HepG2 (cell line): ENCODE data around the gene ISOC2. TPM values are rescaled to one million over a fixed set of nuclear protein-coding genes. Genes with fewer than 3 reads are reported as not detected.
A peak's percentile ranks its signal among the peaks of the same experiment; 100 is the strongest.

Source experiments
- ARID2 ChIP-seq: sonication (generic); formaldehyde crosslinking; IDR thresholded peaks from 2 replicates; pipeline ENCODE4 v1.8.1; 2022; ENCODE audit warnings: mild to moderate bottlenecking, missing genetic modification reagents, borderline replicate concordance
- DNMT3B ChIP-seq: conservative IDR thresholded peaks from 2 replicates; pipeline ENCODE4 v1.6.1; 2016; ENCODE audit warnings: missing biosample characterization, control low read depth
- ELF1 ChIP-seq: sonication (generic); formaldehyde crosslinking; IDR thresholded peaks from 2 replicates; pipeline ENCODE4 v1.4.0; 2020; ENCODE audit warnings: missing genetic modification reagents
- FOXJ3 ChIP-seq: sonication (generic); formaldehyde crosslinking; IDR thresholded peaks from 2 replicates; pipeline ENCODE4 v1.4.0; 2020; ENCODE audit warnings: missing genetic modification reagents, mild to moderate bottlenecking, borderline replicate concordance
- JDP2 ChIP-seq: sonication (generic); formaldehyde crosslinking; IDR thresholded peaks from 2 replicates; pipeline ENCODE4 v1.8.1; 2022; ENCODE audit warnings: missing genetic modification reagents, borderline replicate concordance
- KAT7 ChIP-seq: IDR thresholded peaks from 2 replicates; pipeline ENCODE4 v1.6.1; 2018; ENCODE audit warnings: borderline replicate concordance, missing compliant biosample characterization
- KAT8 ChIP-seq: IDR thresholded peaks from 2 replicates; pipeline ENCODE4 v1.6.1; 2016; ENCODE audit warnings: missing genetic modification reagents, missing compliant biosample characterization
- MAFF ChIP-seq: IDR thresholded peaks from 2 replicates; pipeline ENCODE4 v1.6.1; 2011; ENCODE audit warnings: low read depth, low read length, improper control_type of control experiment
- MED8 ChIP-seq: sonication (generic); formaldehyde crosslinking; IDR thresholded peaks from 2 replicates; pipeline ENCODE4 v1.8.1; 2023; ENCODE audit warnings: mild to moderate bottlenecking, missing genetic modification reagents; ENCODE audit not compliant: insufficient replicate concordance
- NR2C2 ChIP-seq: sonication (generic); formaldehyde crosslinking; IDR thresholded peaks from 2 replicates; pipeline ENCODE4 v1.4.0; 2020; ENCODE audit warnings: missing genetic modification reagents, mild to moderate bottlenecking, moderate library complexity, borderline replicate concordance
- NR2F2 ChIP-seq: IDR thresholded peaks from 2 replicates; pipeline ENCODE4 v1.6.1; 2012; ENCODE audit warnings: low read depth, inconsistent platforms, borderline replicate concordance
- NR3C1 ChIP-seq: sonication (generic); formaldehyde crosslinking; IDR thresholded peaks from 2 replicates; pipeline ENCODE4 v1.4.0; 2020; ENCODE audit warnings: missing genetic modification reagents
- PAF1 ChIP-seq: IDR thresholded peaks from 2 replicates; pipeline ENCODE4 v1.6.1; 2016; ENCODE audit warnings: missing genetic modification reagents, missing compliant biosample characterization
- RBFOX2 ChIP-seq: fragments of 200-400 bp; formaldehyde crosslinking; IDR thresholded peaks from 2 replicates; pipeline ENCODE4 v1.6.1; 2017; ENCODE audit warnings: low read depth, mild to moderate bottlenecking, low read length
- REXO4 ChIP-seq: sonication (generic); formaldehyde crosslinking; IDR thresholded peaks from 2 replicates; pipeline ENCODE4 v1.8.0; 2022; ENCODE audit warnings: missing genetic modification reagents, mild to moderate bottlenecking, borderline replicate concordance
- RFX5 ChIP-seq: IDR thresholded peaks from 2 replicates; pipeline ENCODE4 v1.6.1; 2011; ENCODE audit warnings: low read depth, low read length, improper control_type of control experiment
- SIN3A ChIP-seq: IDR thresholded peaks from 2 replicates; pipeline ENCODE4 v1.6.1; 2011; ENCODE audit warnings: low read depth, mild to moderate bottlenecking, control low read depth, low read length, borderline replicate concordance
- TAF15 ChIP-seq: fragments of 200-400 bp; formaldehyde crosslinking; IDR thresholded peaks from one replicate; pipeline ENCODE4 v1.6.1; 2018; ENCODE audit warnings: mild to moderate bottlenecking, low read depth, low read length; ENCODE audit not compliant: poor library complexity, severe bottlenecking
- UBTF ChIP-seq: sonication (generic); formaldehyde crosslinking; IDR thresholded peaks from 2 replicates; pipeline ENCODE4 v1.4.0; 2020; ENCODE audit warnings: mild to moderate bottlenecking, missing genetic modification reagents
- ZFAT ChIP-seq: sonication (generic); formaldehyde crosslinking; conservative IDR thresholded peaks from 2 replicates; pipeline ENCODE4 v1.8.1; 2023; ENCODE audit warnings: missing genetic modification reagents, inconsistent platforms
- ZNF24 ChIP-seq: fragments of 450-650 bp; IDR thresholded peaks from 2 replicates; pipeline ENCODE4 v1.6.1; 2017; ENCODE audit warnings: antibody characterized with exemption, mild to moderate bottlenecking
- ZNF792 ChIP-seq: IDR thresholded peaks from 2 replicates; pipeline ENCODE4 v1.6.1; 2016
- polyA plus RNA-seq, 8 experiments: library from polyadenylated mRNA; depleted of rRNA in 3 of 8; stranded (reverse) in 7 of 8; unstranded in 1 of 8; fragments of >200 nt; fragmentation: Illumina TruSeq in 4 of 8; extraction: Trizol in 4 of 8; gene quantifications; 2 replicates each; pipeline versions ENCODE4 v1.2.1 to v1.2.3, GENCODE V29; 2011 to 2016; ENCODE audit warnings: low read depth in 4 of 8, missing spikeins in 1 of 8, mixed read lengths in 1 of 8; ENCODE audit not compliant: insufficient read depth in 1 of 8
- total RNA-seq, 5 experiments: library from RNA; depleted of rRNA; stranded (reverse); fragments of >200 nt; fragmentation: Illumina TruSeq; extraction: Trizol; gene quantifications; 2 replicates each; pipeline ENCODE4 v1.2.3, GENCODE V29; 2016; ENCODE audit warnings: low read depth in 1 of 5
- TF ChIP-seq, protein P1 (sequence below): sonication (generic); formaldehyde crosslinking; IDR thresholded peaks from 2 replicates; pipeline ENCODE4 v1.4.0; 2020; ENCODE audit warnings: low read depth, mild to moderate bottlenecking, missing genetic modification reagents
- TF ChIP-seq, protein P2 (sequence below): sonication (generic); formaldehyde crosslinking; IDR thresholded peaks from 2 replicates; pipeline ENCODE4 v1.4.0; 2020; ENCODE audit warnings: missing genetic modification reagents, mild to moderate bottlenecking, borderline replicate concordance
- TF ChIP-seq, protein P3 (sequence below): sonication (generic); formaldehyde crosslinking; IDR thresholded peaks from 2 replicates; pipeline ENCODE4 v1.4.0; 2020; ENCODE audit warnings: missing genetic modification reagents

ISOC2 gene
- total and polyA plus RNA-seq, 2 of the 13 experiments (the other 11 are each of a cell fraction or from before 2014, with no cell fraction given) = 76.8 to 105 TPM

DNA sequence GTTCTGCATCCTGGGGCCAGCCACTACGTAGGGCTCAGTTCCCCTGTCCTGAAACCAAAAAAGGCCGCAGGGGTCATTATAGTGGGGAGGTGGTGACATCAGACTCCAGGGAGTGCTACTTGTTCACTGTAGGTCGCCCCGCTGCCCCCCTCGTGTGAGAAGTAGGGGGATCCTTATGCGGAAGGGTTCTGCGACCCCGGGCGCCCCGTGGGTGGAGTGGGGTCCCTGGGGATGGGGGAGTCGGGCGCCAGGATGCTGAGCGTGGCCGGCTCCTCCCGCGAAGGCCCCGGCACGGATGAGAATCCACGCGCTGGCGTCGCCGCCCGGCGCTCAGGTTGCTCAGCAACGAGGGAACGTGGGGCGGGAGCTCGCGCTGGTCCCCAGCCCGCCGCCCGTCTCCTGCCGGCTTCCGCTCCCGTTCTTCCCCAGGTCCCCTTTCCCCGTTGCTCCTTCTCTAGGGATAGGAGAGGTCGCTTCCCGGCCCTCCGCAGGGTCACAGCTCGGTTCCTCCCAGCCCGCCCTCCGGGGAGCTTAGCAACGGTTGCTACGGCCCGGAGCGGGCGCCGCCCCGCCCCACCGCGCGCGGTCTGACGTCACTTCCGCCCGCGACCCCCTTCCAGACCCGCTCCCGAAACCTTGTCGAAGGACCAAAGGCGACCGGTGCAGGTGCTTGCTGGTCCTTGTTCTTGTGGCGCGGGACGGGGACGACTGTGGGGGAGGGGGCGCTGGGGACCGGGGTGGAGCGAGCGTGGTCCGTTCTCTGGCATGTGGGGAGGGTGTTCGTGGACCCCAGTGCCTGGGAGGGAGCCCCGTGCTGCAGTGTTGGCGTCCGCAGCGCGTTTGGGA is 23.4 kb upstream of the ISOC2 start, which contains the start of gene NAT14 (continued):
- peak; percentile 50; the same call in 1 of the 2 replicates for TF ChIP-seq KAT8
- no peak for TF ChIP-seq JDP2 (CRISPR knock-in tag)
- TF ChIP-seq TAF15 = no peak
- TF ChIP-seq REXO4 (CRISPR knock-in tag) = no peak
- TF ChIP-seq NR2C2 (CRISPR knock-in tag) = peak; percentile 35; the same call in 1 of the 2 replicates
- TF ChIP-seq, protein P1, sequence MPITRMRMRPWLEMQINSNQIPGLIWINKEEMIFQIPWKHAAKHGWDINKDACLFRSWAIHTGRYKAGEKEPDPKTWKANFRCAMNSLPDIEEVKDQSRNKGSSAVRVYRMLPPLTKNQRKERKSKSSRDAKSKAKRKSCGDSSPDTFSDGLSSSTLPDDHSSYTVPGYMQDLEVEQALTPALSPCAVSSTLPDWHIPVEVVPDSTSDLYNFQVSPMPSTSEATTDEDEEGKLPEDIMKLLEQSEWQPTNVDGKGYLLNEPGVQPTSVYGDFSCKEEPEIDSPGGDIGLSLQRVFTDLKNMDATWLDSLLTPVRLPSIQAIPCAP (CRISPR knock-in tag) = no peak
- 0 out of 2 replicates have a peak, but pooled peaks have one; percentile 39 for TF ChIP-seq RFX5
- TF ChIP-seq NR2F2 = no peak
- TF ChIP-seq ELF1 (CRISPR knock-in tag) = no peak
- TF ChIP-seq, protein P2, sequence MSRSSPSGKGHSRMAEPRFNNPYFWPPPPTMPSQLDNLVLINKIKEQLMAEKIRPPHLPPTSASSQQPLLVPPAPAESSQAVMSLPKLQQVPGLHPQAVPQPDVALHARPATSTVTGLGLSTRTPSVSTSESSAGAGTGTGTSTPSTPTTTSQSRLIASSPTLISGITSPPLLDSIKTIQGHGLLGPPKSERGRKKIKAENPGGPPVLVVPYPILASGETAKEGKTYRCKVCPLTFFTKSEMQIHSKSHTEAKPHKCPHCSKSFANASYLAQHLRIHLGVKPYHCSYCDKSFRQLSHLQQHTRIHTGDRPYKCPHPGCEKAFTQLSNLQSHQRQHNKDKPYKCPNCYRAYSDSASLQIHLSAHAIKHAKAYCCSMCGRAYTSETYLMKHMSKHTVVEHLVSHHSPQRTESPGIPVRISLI = no peak
- TF ChIP-seq PAF1 (CRISPR knock-in tag) = no peak
- TF ChIP-seq UBTF = 0 out of 2 replicates have a peak, but pooled peaks have one; percentile 23
- no peak for TF ChIP-seq MED8 (CRISPR knock-in tag)
- TF ChIP-seq, protein P3, sequence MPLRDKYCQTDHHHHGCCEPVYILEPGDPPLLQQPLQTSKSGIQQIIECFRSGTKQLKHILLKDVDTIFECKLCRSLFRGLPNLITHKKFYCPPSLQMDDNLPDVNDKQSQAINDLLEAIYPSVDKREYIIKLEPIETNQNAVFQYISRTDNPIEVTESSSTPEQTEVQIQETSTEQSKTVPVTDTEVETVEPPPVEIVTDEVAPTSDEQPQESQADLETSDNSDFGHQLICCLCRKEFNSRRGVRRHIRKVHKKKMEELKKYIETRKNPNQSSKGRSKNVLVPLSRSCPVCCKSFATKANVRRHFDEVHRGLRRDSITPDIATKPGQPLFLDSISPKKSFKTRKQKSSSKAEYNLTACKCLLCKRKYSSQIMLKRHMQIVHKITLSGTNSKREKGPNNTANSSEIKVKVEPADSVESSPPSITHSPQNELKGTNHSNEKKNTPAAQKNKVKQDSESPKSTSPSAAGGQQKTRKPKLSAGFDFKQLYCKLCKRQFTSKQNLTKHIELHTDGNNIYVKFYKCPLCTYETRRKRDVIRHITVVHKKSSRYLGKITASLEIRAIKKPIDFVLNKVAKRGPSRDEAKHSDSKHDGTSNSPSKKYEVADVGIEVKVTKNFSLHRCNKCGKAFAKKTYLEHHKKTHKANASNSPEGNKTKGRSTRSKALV (CRISPR knock-in tag) = no peak
- TF ChIP-seq NR3C1 (CRISPR knock-in tag) = no peak
- TF ChIP-seq ZNF24 = no peak
- TF ChIP-seq ZNF792 = no peak
- no peak for TF ChIP-seq KAT7 (CRISPR knock-in tag)
- TF ChIP-seq MAFF = no peak
- peak; percentile 62 for TF ChIP-seq RBFOX2
- TF ChIP-seq ARID2 (CRISPR knock-in tag) = no peak
- no peak for TF ChIP-seq FOXJ3 (CRISPR knock-in tag)
- no peak for TF ChIP-seq DNMT3B (CRISPR knock-in tag)
- TF ChIP-seq SIN3A = no peak; the same call in 1 of the 2 replicates
- TF ChIP-seq ZFAT (CRISPR knock-in tag) = no peak
